Nephron progenitor cell (in vitro differentiated cells): ENCODE data around the gene STAT6.

Experiments
- DNase-seq: peaks from one replicate; pipeline ENCODE4 v3.0.0; 2021
- H3K27ac Mint-ChIP-seq: 2 replicates; pipeline ENCODE4 v1.8.0; 2021; ENCODE audit warnings: mild to moderate bottlenecking, moderate library complexity, mixed read lengths
- H3K27me3 Mint-ChIP-seq: 2 replicates; pipeline ENCODE4 v1.8.0; 2021; ENCODE audit warnings: mild to moderate bottlenecking, low read depth, mixed read lengths; ENCODE audit not compliant: poor library complexity
- H3K36me3 Mint-ChIP-seq: 2 replicates; pipeline ENCODE4 v1.8.0; 2021; ENCODE audit warnings: low read depth, mixed read lengths
- H3K4me1 Mint-ChIP-seq: 2 replicates; pipeline ENCODE4 v1.8.0; 2021; ENCODE audit warnings: mixed read lengths
- H3K4me3 Mint-ChIP-seq: 2 replicates; pipeline ENCODE4 v1.8.0; 2021; ENCODE audit warnings: mild to moderate bottlenecking, moderate library complexity, mixed read lengths
- H3K9me3 Mint-ChIP-seq: 2 replicates; pipeline ENCODE4 v1.8.0; 2021; ENCODE audit warnings: mild to moderate bottlenecking, moderate library complexity, mixed read lengths
- TF ChIP-seq, protein P1 (sequence below): fragments of 200-600 bp; sonication (generic); IDR thresholded peaks from 2 replicates; pipeline ENCODE4 v1.5.0; 2021; ENCODE audit warnings: antibody characterized with exemption

Gene STAT6

DNA sequence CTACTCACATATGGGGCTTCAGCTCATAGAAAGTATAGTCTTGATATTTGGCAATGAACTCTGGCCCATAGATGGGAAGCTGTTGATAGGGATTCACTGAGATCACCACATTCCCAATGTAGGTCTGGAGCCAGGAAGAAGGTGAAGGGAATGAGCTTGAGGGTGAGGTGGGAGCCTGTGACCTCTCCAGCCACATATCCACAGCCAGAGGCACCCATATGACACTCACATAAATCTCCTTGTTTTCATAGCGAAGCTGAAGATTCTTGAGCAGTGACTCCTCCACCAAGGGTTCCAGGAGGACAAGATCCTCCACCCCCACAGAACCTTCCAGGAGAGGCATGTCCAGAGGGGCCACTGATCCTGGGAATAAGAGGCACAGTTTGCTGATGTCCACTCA is 63.2 kb downstream of the STAT6 start:
- Mint-ChIP-seq H3K36me3 (no peaks in the 10 kb centered on the region), H3K27ac (no peak overlapping the region), H3K4me3 (no peak overlapping the region), H3K9me3 (no peaks in the 10 kb centered on the region), H3K4me1 (no peaks in the 10 kb centered on the region), H3K27me3 (peaks cover 48% of the 10 kb centered on the region)
- TF ChIP-seq, protein P1, sequence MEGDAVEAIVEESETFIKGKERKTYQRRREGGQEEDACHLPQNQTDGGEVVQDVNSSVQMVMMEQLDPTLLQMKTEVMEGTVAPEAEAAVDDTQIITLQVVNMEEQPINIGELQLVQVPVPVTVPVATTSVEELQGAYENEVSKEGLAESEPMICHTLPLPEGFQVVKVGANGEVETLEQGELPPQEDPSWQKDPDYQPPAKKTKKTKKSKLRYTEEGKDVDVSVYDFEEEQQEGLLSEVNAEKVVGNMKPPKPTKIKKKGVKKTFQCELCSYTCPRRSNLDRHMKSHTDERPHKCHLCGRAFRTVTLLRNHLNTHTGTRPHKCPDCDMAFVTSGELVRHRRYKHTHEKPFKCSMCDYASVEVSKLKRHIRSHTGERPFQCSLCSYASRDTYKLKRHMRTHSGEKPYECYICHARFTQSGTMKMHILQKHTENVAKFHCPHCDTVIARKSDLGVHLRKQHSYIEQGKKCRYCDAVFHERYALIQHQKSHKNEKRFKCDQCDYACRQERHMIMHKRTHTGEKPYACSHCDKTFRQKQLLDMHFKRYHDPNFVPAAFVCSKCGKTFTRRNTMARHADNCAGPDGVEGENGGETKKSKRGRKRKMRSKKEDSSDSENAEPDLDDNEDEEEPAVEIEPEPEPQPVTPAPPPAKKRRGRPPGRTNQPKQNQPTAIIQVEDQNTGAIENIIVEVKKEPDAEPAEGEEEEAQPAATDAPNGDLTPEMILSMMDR, result no peak
- DNase-seq, result no peak

DNA sequence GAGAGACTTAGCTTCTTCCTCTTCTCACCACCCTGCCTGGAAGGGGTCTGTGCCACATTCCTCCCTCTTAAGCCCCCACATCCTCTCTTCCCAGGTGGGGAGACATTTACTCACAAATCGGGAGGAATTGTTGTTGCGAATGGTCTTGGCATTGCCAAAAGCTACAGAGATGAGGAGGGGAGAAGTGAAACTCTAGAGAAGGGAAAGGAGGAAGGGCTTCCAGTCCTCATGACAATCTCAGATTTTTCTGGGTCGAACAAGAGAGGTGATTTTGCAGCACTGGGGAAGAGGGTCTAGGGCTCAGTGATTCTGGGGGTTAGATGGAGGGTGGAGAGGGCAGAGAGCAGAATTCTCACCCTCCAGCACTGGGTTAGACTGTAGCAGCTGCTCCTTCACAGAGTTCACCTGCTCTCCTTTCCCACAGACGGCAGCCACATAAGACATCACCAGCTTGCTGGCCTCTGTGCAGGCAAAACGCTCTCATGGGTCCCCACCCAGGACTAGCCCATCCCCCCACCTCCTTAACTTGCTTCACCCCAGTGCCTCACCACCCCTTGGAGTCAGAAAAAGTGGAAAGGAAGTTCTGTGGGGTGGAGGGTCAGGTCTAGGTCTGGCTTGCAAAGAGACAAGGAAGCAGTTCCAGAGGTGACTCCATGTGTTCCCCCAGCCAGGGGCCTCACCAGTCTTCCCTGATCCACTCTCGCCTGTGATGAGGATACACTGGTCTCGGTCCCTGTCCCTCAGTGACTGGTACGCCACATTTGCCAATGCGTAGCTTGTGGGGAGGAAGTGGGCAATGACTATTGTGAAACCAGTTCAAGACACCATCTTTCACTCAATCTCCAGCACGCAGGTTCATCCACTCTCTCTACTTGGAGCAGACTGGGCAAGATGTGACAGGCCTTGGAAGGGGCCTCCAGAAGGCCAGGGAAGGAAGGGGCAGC is 63.9 kb downstream of the STAT6 start:
- H3K4me3 Mint-ChIP-seq, result no peak overlapping the region
- peaks cover 51% of the 10 kb centered on the region for H3K27me3 Mint-ChIP-seq
- no peaks in the 10 kb centered on the region for H3K9me3 Mint-ChIP-seq
- DNase-seq, result no peak
- no peaks in the 10 kb centered on the region for H3K4me1 Mint-ChIP-seq
- H3K27ac Mint-ChIP-seq, result no peak overlapping the region
- TF ChIP-seq, protein P1, result no peak
- H3K36me3 Mint-ChIP-seq, result no peaks in the 10 kb centered on the region

DNA sequence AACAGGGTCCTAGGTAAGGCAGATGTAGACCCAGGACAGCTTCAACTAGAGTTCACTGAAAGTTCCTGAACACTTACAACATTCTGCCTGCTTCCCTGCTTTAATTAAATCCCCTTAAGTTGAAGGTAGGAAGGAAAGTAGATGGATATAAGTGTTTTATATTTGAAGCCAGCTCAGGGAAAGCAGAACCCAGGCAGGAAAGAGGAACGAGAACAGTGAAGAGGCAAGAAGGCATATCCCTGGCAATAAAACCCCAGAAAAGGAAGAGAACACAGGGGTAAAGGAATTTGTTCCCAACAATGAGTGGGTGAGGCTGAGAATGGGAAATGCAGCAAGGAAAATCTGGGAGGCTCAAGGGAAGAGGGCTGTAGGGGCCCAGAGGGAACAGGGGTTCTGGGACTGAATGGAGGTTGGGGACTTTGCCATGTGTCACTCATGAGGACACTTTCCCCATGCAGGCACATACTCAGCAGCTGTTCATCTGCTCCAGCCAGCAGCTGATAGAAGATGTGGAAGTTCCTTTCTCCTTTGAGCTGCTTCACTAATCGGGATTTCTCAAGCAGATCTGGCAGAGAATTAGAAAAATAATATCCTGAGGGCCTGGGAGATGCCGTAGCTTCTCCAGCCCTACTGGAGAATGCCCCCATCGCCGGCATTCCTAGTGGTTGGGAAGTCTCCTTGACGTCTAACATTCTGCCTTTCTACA is 64.9 kb downstream of the STAT6 start:
- Mint-ChIP-seq H3K36me3 (no peaks in the 10 kb centered on the region), H3K27me3 (peaks cover 51% of the 10 kb centered on the region), H3K27ac (no peak overlapping the region), H3K4me3 (no peak overlapping the region), H3K9me3 (no peaks in the 10 kb centered on the region), H3K4me1 (no peaks in the 10 kb centered on the region)
- DNase-seq, result no peak
- TF ChIP-seq, protein P1, result no peak
